ENCODE measurements around the gene MTMR2. TPM values are rescaled to one million over a fixed set of nuclear protein-coding genes. Genes with fewer than 3 reads are reported as not detected.

Gene MTMR2
- total and polyA plus RNA-seq, 2 experiments from 2014 or later = 22.9 to 36.6 TPM

GRCh38 chr11:95793116-95793515 is 130.8 kb downstream of the MTMR2 start:
- Histone ChIP-seq H3K27ac (no peak overlapping the region), H3K9me3 (ENCODE audit: low read depth) (no peaks in the 10 kb centered on the region), H3K4me2 (peak overlapping the region; percentile 94), H3K36me3 (replicated peaks; ENCODE audit: insufficient read depth, low read depth) (no peaks in the 10 kb centered on the region), H3K4me1 (ENCODE audit: insufficient read depth) (peaks cover 22% of the 10 kb centered on the region), H3K9me2 (replicated peaks; ENCODE audit: insufficient read depth) (no peaks in the 10 kb centered on the region), H3K4me3 (no peak overlapping the region), H3K27me3 (no peaks in the 10 kb centered on the region), H4K20me1 (ENCODE audit: insufficient read depth, poor library complexity, severe bottlenecking) (no peaks in the 10 kb centered on the region), H3K79me2 (peaks cover 76% of the 10 kb centered on the region), H2AFZ (no peak overlapping the region)
- WGBS (ENCODE audit: low lambda C conversion rate, missing lambda C conversion rate) = 59% methylated on average over 4 of the region's 4 CpGs
- TF ChIP-seq EZH2phosphoT487 (IDR thresholded peaks at IDR 0.05; ENCODE audit: low read depth, severe bottlenecking, unreplicated experiment) (no peak), CTCF (IDR thresholded peaks at IDR 0.05; ENCODE audit: poor library complexity) (no peak), EZH2 (IDR thresholded peaks at IDR 0.05; ENCODE audit: borderline replicate concordance) (no peak)
- DNase-seq (ENCODE audit: low spot score) = no peak

- H3K79me2 ChIP-seq = peaks cover 76% of the 10 kb centered on the region
- H2AFZ ChIP-seq = no peak overlapping the region
- no peaks in the 10 kb centered on the region for H3K9me2 ChIP-seq (replicated peaks; ENCODE audit: insufficient read depth)
- H3K36me3 ChIP-seq (replicated peaks; ENCODE audit: insufficient read depth, low read depth) = no peaks in the 10 kb centered on the region
- no peak overlapping the region for H3K27ac ChIP-seq
- TF ChIP-seq EZH2phosphoT487 (IDR thresholded peaks at IDR 0.05; ENCODE audit: low read depth, severe bottlenecking, unreplicated experiment) = no peak
- TF ChIP-seq EZH2 (IDR thresholded peaks at IDR 0.05; ENCODE audit: borderline replicate concordance) = no peak
- no peak for TF ChIP-seq CTCF (IDR thresholded peaks at IDR 0.05; ENCODE audit: poor library complexity)
- WGBS (ENCODE audit: low lambda C conversion rate, missing lambda C conversion rate) = 87% methylated on average over 7 of the region's 7 CpGs
- H3K4me1 ChIP-seq (ENCODE audit: insufficient read depth) = peaks cover 24% of the 10 kb centered on the region
- no peak for DNase-seq (ENCODE audit: low spot score)
- H4K20me1 ChIP-seq (ENCODE audit: insufficient read depth, poor library complexity, severe bottlenecking) = no peaks in the 10 kb centered on the region
- H3K27me3 ChIP-seq = no peaks in the 10 kb centered on the region
- peak overlapping the region; percentile 94 for H3K4me2 ChIP-seq
- H3K4me3 ChIP-seq = no peak overlapping the region
- no peaks in the 10 kb centered on the region for H3K9me3 ChIP-seq (ENCODE audit: low read depth)
These were observed 131.2 kb downstream of the MTMR2 start for GRCh38 chr11:95792700-95793099.

- Histone ChIP-seq H3K27me3 (no peaks in the 10 kb centered on the region), H3K79me2 (peaks cover 76% of the 10 kb centered on the region), H3K9me2 (replicated peaks; ENCODE audit: insufficient read depth) (no peaks in the 10 kb centered on the region)
These were observed 131.7 kb downstream of the MTMR2 start for GRCh38 chr11:95792200-95792599.

More at GRCh38 chr11:95792200-95792599, 131.7 kb downstream of the MTMR2 start:
- 85% methylated on average over 8 of the region's 8 CpGs for WGBS (ENCODE audit: low lambda C conversion rate, missing lambda C conversion rate)
- peak overlapping the region; percentile 98 for H3K27ac ChIP-seq
- no peak overlapping the region for H2AFZ ChIP-seq
- H3K9me3 ChIP-seq (ENCODE audit: low read depth) = no peaks in the 10 kb centered on the region
- DNase-seq (ENCODE audit: low spot score) = no peak
- H3K4me2 ChIP-seq = peak overlapping the region; percentile 94
- peak overlapping the region; percentile 54 for H3K4me3 ChIP-seq
- TF ChIP-seq CTCF (IDR thresholded peaks at IDR 0.05; ENCODE audit: poor library complexity) (no peak), EZH2phosphoT487 (IDR thresholded peaks at IDR 0.05; ENCODE audit: low read depth, severe bottlenecking, unreplicated experiment) (no peak)
- no peaks in the 10 kb centered on the region for H3K36me3 ChIP-seq (replicated peaks; ENCODE audit: insufficient read depth, low read depth)
- H3K4me1 ChIP-seq (ENCODE audit: insufficient read depth) = peaks cover 24% of the 10 kb centered on the region
- H4K20me1 ChIP-seq (ENCODE audit: insufficient read depth, poor library complexity, severe bottlenecking) = no peaks in the 10 kb centered on the region

All from hepatocyte (in vitro differentiated cells).